ENCODE results near the gene PDE11A.

PDE11A gene

DNA sequence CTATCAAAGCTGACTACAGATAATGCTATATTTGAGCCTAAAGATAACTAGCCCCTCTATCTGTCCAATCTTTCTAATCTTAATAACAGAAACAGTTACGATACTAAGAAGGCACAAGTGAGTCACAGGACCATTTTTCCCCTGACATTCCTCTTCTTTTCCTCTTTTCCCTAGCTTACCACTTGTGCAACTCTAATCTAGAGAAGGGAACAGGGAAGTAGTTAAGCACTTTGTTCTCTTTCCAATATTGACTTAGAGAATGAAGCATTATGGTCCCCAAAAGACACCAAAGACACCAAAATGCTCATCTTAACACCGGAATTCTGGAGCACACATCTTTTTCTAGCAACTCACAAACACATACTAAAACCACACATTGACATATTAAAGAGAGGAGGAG, 1.8 kb downstream of the PDE11A start:
- H3K27ac ChIP-seq, result no peak overlapping the region
- TF ChIP-seq, protein P1, sequence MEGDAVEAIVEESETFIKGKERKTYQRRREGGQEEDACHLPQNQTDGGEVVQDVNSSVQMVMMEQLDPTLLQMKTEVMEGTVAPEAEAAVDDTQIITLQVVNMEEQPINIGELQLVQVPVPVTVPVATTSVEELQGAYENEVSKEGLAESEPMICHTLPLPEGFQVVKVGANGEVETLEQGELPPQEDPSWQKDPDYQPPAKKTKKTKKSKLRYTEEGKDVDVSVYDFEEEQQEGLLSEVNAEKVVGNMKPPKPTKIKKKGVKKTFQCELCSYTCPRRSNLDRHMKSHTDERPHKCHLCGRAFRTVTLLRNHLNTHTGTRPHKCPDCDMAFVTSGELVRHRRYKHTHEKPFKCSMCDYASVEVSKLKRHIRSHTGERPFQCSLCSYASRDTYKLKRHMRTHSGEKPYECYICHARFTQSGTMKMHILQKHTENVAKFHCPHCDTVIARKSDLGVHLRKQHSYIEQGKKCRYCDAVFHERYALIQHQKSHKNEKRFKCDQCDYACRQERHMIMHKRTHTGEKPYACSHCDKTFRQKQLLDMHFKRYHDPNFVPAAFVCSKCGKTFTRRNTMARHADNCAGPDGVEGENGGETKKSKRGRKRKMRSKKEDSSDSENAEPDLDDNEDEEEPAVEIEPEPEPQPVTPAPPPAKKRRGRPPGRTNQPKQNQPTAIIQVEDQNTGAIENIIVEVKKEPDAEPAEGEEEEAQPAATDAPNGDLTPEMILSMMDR (IDR thresholded peaks at IDR 0.05; ENCODE audit: low read depth, low read length), result no peak
- no peak for DNase-seq
- no peaks in the 10 kb centered on the region for H3K36me3 ChIP-seq
- no peak overlapping the region for H3K4me3 ChIP-seq (ENCODE audit: low read depth, low read length)
- H3K27me3 ChIP-seq (ENCODE audit: insufficient read depth, low read depth, severe bottlenecking), result no peaks in the 10 kb centered on the region
- no peaks in the 10 kb centered on the region for H3K9me3 ChIP-seq (ENCODE audit: severe bottlenecking)

DNA sequence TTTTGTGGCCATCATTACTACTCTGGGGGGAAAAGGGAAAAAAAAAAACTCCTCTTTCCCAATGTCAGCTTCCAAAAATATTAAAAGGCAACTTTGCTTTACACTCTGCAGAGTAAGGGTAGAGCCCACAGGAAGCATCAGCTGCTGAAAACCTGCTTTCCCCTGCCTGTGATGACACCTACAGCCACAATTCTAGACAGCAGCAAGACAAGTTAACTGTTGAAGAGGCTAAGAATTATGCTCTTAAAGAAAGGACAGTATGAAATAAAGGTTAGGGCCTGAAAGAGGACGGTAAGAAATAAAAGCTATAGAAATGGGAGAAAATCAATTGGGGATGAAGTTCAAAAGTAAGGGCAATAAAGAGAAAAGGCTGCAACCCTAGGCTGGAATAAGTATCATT, 3.0 kb downstream of the PDE11A start:
- Histone ChIP-seq H3K27ac (no peak overlapping the region), H3K27me3 (ENCODE audit: insufficient read depth, low read depth, severe bottlenecking) (no peaks in the 10 kb centered on the region), H3K9me3 (ENCODE audit: severe bottlenecking) (no peaks in the 10 kb centered on the region), H3K36me3 (no peaks in the 10 kb centered on the region), H3K4me3 (ENCODE audit: low read depth, low read length) (no peak overlapping the region)
- peak; percentile 24 for DNase-seq
- TF ChIP-seq, protein P1 (IDR thresholded peaks at IDR 0.05; ENCODE audit: low read depth, low read length), result peak; percentile 25; the same call in 1 of the 2 replicates

DNA sequence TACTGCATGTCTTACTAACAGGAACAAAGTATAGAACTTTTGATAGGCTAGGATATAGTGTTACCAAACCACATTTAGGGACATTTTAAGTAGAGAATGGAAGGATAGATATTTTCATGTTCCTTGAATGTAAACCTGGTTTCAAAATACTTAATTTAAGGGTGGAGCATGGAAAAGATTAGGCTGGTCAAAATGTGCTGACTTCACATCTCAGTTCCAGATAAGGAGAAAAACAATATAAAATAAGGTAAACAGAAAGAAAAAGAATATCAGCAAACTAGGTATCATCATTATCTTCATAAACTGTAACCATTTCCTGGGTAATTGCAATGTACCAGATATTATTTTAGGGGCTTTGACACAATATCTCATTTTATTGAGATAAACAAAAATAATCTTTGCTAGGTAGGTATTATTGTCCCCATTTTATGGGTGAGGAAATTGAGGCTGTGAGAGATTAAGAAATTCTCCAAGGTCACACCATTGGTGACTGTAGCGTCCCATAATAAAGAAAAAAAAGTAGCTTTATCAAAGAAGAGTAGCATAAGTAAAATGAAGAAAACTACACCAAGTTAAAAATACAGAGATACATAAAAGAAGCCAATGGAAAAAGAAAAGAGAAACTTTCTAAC, 3.6 kb downstream of the PDE11A start:
- no peaks in the 10 kb centered on the region for H3K27me3 ChIP-seq (ENCODE audit: insufficient read depth, low read depth, severe bottlenecking)
- TF ChIP-seq, protein P1 (IDR thresholded peaks at IDR 0.05; ENCODE audit: low read depth, low read length), result no peak
- no peak for DNase-seq
- no peak overlapping the region for H3K27ac ChIP-seq
- H3K9me3 ChIP-seq (ENCODE audit: severe bottlenecking), result no peaks in the 10 kb centered on the region
- H3K36me3 ChIP-seq, result no peaks in the 10 kb centered on the region
- no peak overlapping the region for H3K4me3 ChIP-seq (ENCODE audit: low read depth, low read length)

DNA sequence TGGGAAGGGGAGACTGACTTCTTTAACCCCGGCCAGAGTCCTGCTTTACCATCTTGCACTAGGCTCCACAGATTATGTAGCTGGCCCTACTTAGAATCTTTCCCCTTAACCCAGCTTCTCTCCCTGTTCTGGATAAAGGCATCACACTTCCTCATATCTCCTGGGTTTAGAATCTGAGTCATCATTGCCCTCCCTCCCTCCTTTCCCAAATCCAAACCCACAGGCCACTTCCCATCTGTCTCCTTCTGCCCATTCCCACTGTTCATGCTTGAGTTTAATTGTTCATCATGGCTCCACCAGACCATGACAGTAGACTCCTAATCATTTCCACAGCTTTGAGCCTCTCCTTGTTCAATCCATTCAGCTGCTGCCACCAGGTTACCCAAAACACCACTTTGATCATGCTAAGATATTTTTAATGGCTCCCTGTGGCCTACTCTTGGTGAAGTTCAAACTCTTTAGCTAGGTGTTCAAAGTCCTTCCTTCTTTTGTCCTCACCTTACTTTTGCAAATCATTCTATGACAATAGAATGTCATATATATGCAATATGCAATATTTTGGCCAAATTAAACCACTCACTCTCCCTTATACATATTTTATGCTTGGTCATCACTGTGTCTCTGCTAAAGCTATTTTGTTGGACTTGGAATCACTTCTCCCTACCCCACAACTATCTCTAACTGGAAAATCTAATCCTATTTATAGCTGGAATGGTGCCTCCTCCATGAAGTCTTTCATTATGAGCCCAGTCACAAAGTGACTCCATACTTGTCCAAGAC, 5.5 kb downstream of the PDE11A start:
- TF ChIP-seq, protein P1 (IDR thresholded peaks at IDR 0.05; ENCODE audit: low read depth, low read length), result no peak
- peak; percentile 21 for DNase-seq
- Histone ChIP-seq H3K4me3 (ENCODE audit: low read depth, low read length) (no peak overlapping the region), H3K27me3 (ENCODE audit: insufficient read depth, low read depth, severe bottlenecking) (no peaks in the 10 kb centered on the region), H3K9me3 (ENCODE audit: severe bottlenecking) (no peaks in the 10 kb centered on the region), H3K27ac (no peak overlapping the region), H3K36me3 (no peaks in the 10 kb centered on the region)

DNA sequence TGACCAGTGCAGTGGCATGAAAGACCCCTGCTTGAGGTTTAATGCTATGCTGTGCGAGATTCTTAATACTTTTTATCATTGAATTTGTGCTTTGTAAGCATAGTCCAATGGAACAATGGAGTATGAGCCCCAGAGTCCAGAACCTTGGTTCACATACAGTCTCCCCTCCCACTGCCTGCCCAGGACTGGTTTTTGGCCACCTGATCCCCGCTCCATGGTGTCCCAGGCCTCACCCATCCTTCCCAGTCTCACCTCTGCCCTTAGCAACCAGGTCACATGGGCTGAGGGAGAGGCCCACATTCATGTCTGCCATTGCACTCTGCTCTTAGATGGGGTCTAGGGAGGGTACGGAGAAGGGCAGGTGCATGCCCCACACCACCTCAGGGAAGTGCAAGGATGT, 6.3 kb downstream of the PDE11A start:
- Histone ChIP-seq H3K9me3 (ENCODE audit: severe bottlenecking) (no peaks in the 10 kb centered on the region), H3K4me3 (ENCODE audit: low read depth, low read length) (no peak overlapping the region), H3K27ac (no peak overlapping the region), H3K27me3 (ENCODE audit: insufficient read depth, low read depth, severe bottlenecking) (no peaks in the 10 kb centered on the region), H3K36me3 (no peaks in the 10 kb centered on the region)
- TF ChIP-seq, protein P1 (IDR thresholded peaks at IDR 0.05; ENCODE audit: low read depth, low read length), result no peak
- no peak for DNase-seq

Measured in WERI-Rb-1 (cell line).